Rectal smooth muscle tissue (tissue), 1 donor: ENCODE data around the gene SERINC5.
"Not testable (repeated sequence)": the region's sequence is repeated elsewhere in the genome, so short reads cannot be mapped to it uniquely, and the experiment has no call there.

Experiments
- H3K27ac ChIP-seq: one replicate; pipeline ENCODE4 v1.7.0; 2013; ENCODE audit warnings: low read depth, low read length, inconsistent platforms
- H3K27me3 ChIP-seq: one replicate; pipeline ENCODE4 v1.7.0; 2013; ENCODE audit warnings: low read length; ENCODE audit not compliant: control insufficient read depth, insufficient read depth
- H3K36me3 ChIP-seq: one replicate; pipeline ENCODE4 v1.7.0; 2013; ENCODE audit warnings: low read length; ENCODE audit not compliant: control insufficient read depth, insufficient read depth
- H3K4me1 ChIP-seq: one replicate; pipeline ENCODE4 v1.7.0; 2013; ENCODE audit warnings: low read length; ENCODE audit not compliant: control insufficient read depth, insufficient read depth
- H3K4me3 ChIP-seq: one replicate; pipeline ENCODE4 v1.7.0; 2013; ENCODE audit warnings: low read length
- H3K9ac ChIP-seq: one replicate; pipeline ENCODE4 v1.7.0; 2013; ENCODE audit warnings: low read length

SERINC5 gene

DNA sequence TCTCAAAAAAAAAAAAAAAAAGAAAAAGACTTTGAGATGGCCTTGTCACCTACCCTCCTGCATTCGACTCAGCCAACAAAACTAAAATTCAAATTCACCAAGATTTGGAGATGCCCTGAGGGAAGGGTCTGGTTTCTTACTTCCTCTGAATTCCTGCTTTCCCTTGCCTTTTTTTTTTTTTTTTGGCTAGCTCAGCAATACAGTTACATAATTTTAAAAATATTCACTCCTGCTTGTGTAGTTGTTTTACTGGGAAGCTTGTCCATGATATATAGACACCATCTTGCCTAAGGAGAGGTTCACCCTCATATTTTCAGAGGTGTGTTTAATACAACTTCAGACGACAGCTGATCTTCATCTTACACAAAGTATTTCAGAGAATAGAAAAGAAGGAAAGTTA lies 21.3 kb upstream of the SERINC5 start:
- no peak overlapping the region for H3K9ac ChIP-seq
- no peak overlapping the region for H3K4me3 ChIP-seq
- no peaks in the 10 kb centered on the region for H3K27me3 ChIP-seq
- no peaks in the 10 kb centered on the region for H3K36me3 ChIP-seq
- peak overlapping the region; percentile 15 for H3K27ac ChIP-seq
- peaks cover 3% of the 10 kb centered on the region for H3K4me1 ChIP-seq

DNA sequence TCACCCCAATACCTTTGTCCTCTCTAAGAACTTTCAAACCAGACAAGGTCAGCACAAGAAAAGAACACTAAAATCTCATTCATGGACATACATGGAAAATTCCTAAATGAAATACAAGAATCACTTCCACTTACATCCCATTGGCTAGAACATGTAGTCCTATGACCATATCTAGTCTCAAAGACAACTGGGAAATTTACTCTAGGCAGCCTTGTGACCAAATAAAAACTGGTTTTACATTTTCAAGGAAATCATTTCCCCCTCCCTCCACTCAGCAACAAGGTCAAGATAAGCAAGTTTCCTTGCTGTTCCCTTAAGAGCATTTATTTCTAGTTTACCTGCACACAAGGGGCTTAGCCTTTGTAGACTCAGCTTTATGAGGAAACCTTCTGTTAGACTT lies 20.3 kb upstream of the SERINC5 start:
- no peak overlapping the region for H3K4me3 ChIP-seq
- H3K36me3 ChIP-seq = no peaks in the 10 kb centered on the region
- H3K27me3 ChIP-seq = no peaks in the 10 kb centered on the region
- no peak overlapping the region for H3K27ac ChIP-seq
- H3K9ac ChIP-seq = no peak overlapping the region
- H3K4me1 ChIP-seq = peaks cover 3% of the 10 kb centered on the region

DNA sequence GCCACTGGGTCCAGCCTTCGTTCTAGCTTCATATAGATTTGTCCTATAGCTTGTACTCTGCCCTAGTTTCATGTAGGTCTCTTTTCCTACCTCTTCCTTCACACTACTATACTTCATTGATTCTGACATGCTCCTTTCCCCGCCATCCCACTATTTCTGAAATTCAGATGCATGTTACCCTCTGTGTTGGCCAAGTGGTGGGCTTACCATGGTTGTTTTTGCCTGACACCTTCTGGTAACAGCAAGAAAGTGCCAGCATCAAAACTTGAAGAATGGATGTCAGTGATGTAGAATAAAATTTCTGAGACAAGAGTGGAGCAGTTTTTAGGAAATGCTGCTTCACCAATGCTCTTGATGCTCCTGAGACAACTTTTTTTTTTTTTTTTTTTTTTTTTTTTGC lies 19.5 kb upstream of the SERINC5 start:
- H3K9ac ChIP-seq = no peak overlapping the region
- no peak overlapping the region for H3K4me3 ChIP-seq

DNA sequence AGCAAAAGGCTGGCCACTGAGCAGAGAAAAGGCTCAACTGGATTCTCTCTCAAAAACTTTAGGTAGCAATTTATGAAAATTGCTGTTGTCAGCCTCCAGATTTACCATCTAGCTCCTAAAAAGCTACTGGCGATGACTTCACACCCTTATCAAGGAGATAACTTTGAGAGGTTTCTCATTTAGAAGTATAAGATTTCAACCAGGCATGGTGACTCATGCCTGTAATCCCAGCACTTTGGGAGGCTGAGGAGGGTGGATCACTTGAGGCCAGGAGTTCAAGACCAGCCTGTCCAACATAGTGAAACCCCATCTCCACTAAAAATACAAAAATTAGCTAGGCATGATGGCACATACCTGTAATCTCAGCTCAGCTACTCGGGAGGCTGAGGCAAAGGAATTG lies 14.7 kb upstream of the SERINC5 start:
- not testable (repeated sequence) for H3K4me3 ChIP-seq, H3K4me1 ChIP-seq, H3K27ac ChIP-seq, H3K36me3 ChIP-seq, H3K9ac ChIP-seq, H3K27me3 ChIP-seq

More for the DNA sequence above, 19.5 kb upstream of the SERINC5 start:
- peaks cover 3% of the 10 kb centered on the region for H3K4me1 ChIP-seq
- H3K27me3 ChIP-seq = no peaks in the 10 kb centered on the region
- H3K36me3 ChIP-seq = no peaks in the 10 kb centered on the region
- H3K27ac ChIP-seq = no peak overlapping the region

DNA sequence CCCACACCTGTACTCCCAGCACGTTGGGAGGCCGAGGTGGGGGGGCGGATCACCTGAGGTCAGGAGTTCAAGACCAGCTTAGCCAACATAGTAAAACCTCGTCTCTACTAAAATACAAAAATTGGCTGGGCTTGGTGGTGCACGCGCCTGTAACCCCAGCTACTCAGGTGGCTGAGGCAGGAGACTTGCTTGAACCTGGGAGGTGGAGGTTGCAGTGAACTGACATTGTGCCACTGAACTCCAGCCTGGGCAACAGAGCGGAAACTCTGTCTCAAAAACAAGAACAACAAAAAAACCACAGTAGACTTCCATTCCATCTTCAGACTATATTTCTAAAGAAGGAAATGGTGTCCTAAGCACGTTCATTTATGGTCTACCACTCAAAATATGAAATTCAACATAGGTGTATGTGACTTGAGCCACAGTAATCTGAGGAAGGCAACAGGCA lies 14.2 kb upstream of the SERINC5 start:
- Histone ChIP-seq H3K27me3 (no peaks in the 10 kb centered on the region), H3K27ac (no peak overlapping the region)

DNA sequence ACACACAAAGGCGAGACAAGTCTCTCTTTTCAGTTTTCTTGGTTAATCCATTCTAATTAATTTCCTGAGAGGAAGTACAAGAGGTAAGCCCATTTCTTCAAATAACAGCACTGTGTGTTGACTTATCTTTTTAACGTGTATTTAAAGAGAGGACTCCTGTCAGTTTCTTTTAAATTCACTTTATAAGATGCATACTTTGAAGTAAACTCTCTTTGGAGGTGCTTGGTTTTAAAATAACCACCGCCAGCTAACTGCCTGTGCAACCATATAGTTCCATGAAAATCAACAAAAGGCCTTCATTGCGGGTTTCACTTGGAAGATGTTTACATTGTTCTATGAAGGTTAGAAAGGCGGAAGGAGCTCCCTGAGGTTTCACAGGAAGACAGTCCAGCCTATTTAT lies 13.1 kb upstream of the SERINC5 start:
- H3K4me1 ChIP-seq = no peaks in the 10 kb centered on the region
- no peaks in the 10 kb centered on the region for H3K36me3 ChIP-seq
- H3K27me3 ChIP-seq = no peaks in the 10 kb centered on the region
- no peak overlapping the region for H3K4me3 ChIP-seq
- H3K9ac ChIP-seq = no peak overlapping the region
- H3K27ac ChIP-seq = no peak overlapping the region

More for the DNA sequence above, 14.2 kb upstream of the SERINC5 start:
- Histone ChIP-seq H3K4me1 (no peaks in the 10 kb centered on the region), H3K4me3 (no peak overlapping the region), H3K9ac (no peak overlapping the region), H3K36me3 (no peaks in the 10 kb centered on the region)

DNA sequence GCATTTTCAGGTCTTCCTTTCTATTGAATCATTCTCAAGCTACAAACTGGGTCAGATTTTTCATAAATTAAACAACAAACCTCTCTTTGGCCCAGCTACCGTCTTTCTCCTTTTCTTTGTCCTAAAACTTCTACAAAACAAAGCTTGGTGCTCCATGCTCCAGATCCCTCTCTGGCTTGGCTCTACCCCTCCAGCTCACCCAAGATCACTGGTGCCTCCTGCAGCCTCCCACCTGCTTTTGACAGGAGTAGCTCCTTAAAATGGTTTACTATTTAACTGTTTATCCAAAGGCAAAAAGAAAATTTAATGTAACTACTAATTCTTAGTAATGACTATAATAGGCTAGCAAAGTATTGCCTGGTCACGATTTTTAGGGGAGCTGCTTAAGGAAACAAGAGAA lies 10.7 kb upstream of the SERINC5 start:
- no peak overlapping the region for H3K9ac ChIP-seq
- no peak overlapping the region for H3K27ac ChIP-seq
- H3K4me1 ChIP-seq = no peaks in the 10 kb centered on the region
- no peaks in the 10 kb centered on the region for H3K36me3 ChIP-seq
- H3K27me3 ChIP-seq = no peaks in the 10 kb centered on the region
- H3K4me3 ChIP-seq = no peak overlapping the region

DNA sequence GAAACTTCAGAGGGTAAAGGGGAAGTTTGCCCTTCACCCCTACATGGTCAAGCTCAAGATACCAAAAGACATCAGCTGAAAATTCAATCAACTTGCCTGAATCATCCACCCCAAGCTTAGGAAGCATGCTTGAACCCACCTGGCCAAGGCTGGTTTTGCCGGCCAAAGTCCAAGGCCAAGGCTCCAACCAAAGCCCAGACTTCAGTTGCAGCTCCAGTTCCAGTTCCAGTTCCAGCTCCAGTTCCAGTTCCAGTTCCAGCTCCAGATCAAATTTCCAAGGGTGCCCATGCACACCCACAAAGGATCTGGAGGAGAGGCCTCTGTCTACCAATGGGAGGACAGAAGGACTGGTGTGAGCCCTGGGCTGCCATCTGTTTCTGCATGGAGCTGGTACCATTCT lies 4.6 kb upstream of the SERINC5 start:
- Histone ChIP-seq H3K27me3 (no peaks in the 10 kb centered on the region), H3K4me3 (no peak overlapping the region), H3K27ac (no peak overlapping the region), H3K4me1 (peaks cover 8% of the 10 kb centered on the region), H3K36me3 (no peaks in the 10 kb centered on the region), H3K9ac (no peak overlapping the region)

DNA sequence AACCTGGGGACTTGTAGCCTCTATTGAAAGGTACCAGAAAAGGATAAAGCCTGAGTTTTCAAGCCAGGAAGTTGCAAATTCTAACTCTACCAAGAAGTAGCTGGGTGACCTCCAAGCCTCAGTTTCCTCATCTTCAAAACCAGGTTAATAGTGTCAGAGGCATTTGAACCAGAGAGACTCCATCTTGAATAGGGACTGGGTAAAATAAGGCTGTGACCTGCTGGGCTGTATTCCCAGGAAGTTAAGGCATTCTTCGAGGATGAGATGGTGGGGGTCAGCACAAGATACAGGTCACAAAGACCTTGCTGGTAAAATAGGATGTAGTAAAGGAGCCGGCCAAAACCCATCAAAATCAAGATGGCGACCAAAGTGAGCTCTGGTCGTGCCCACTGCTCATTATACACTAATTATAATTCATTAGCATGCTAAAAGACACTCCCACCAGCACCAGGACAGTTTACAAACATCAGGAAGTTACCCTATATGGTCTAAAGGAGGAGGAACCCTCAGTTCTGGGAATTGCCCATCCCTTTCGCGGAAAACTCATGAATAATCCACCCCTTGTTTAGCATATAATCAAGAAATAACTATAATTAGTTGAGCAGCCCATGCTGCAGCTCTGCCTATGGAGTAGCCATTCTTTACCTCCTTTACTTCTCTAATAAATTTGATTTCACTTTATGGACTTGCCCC lies 3.8 kb upstream of the SERINC5 start:
- Histone ChIP-seq H3K4me1 (peaks cover 8% of the 10 kb centered on the region), H3K36me3 (no peaks in the 10 kb centered on the region), H3K27ac (no peak overlapping the region), H3K27me3 (no peaks in the 10 kb centered on the region), H3K9ac (no peak overlapping the region), H3K4me3 (no peak overlapping the region)

DNA sequence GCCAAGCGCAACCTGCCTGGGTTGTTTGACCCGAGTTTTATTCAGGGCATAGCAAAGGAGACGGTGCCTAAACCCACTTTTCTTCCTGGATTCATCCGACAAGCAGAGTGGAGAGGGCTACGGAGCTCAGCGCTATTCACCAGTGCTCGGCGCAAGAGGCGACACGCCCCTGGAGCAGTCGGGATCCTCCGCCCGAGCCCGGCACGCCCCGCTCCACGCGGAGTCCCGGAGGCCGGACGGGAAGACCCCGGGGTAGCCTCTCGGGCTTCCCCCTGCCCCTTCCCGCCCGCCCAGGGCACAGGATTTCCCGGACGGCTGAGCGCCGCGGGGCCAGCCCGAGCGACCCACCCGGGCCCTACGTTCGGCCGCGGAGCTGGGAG lies 427 bp downstream of the SERINC5 start:
- H3K36me3 ChIP-seq = no peaks in the 10 kb centered on the region
- H3K4me3 ChIP-seq = peak overlapping the region; percentile 87
- peak overlapping the region; percentile 97 for H3K27ac ChIP-seq
- H3K27me3 ChIP-seq = no peaks in the 10 kb centered on the region
- peaks cover 8% of the 10 kb centered on the region for H3K4me1 ChIP-seq
- H3K9ac ChIP-seq = peak overlapping the region; percentile 25

DNA sequence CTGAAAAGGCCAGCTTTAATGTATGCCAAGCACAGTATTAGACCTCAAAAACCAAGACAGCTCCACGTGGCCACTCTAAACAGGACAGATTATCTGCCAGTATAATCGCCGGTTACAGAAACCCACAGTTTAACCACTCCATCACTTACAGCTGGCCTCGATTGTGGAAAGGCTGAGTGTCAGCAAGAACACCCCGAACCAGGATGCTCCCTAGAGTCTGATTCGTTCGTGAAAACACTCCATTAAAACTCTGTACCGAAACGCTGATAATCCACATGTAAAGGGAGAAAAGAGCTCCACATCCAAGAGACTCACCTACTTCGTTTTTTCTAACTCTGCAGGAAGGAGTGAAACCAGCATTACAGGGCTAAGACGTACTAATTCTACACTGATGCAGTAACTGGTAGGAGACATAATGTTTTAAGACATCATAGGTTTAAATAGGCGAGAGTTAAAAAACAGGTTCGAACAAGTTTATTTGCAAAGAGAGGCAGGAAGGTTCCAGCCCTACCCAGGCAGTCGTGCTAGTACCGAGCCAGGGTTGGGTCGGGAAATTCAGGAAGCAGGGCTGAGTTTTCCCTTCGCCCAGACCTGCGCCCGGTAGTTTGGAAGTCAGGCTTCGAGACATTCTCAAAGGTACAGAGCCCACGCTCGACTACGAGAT lies 949 bp downstream of the SERINC5 start:
- H3K27ac ChIP-seq = peak overlapping the region; percentile 97

DNA sequence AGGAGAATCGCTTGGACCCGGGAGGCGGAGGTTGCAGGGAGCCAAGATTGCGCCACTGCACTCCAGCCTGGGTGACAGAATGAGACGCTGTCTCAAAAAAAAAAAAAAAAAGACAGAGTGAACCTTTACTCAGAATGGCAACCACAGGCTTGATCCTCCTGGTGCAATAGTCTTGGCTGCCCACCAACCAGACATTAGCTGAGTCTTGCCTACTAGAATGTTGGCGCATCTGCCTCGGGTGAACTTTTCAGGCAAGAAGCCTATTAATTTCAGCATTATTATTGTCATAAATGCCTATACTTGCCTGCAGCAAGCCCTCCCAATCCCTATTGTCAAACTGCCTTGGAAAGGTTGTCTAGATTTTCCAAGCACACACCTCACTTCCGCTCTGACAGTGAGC lies 4.2 kb downstream of the SERINC5 start:
- peaks cover 11% of the 10 kb centered on the region for H3K4me1 ChIP-seq
- H3K9ac ChIP-seq = no peak overlapping the region
- no peak overlapping the region for H3K27ac ChIP-seq
- H3K36me3 ChIP-seq = no peaks in the 10 kb centered on the region
- H3K4me3 ChIP-seq = no peak overlapping the region
- H3K27me3 ChIP-seq = no peaks in the 10 kb centered on the region

More for the DNA sequence above, 949 bp downstream of the SERINC5 start:
- H3K36me3 ChIP-seq = no peaks in the 10 kb centered on the region
- H3K4me3 ChIP-seq = peak overlapping the region; percentile 87
- H3K27me3 ChIP-seq = no peaks in the 10 kb centered on the region
- H3K4me1 ChIP-seq = peaks cover 8% of the 10 kb centered on the region
- H3K9ac ChIP-seq = peak overlapping the region; percentile 25

DNA sequence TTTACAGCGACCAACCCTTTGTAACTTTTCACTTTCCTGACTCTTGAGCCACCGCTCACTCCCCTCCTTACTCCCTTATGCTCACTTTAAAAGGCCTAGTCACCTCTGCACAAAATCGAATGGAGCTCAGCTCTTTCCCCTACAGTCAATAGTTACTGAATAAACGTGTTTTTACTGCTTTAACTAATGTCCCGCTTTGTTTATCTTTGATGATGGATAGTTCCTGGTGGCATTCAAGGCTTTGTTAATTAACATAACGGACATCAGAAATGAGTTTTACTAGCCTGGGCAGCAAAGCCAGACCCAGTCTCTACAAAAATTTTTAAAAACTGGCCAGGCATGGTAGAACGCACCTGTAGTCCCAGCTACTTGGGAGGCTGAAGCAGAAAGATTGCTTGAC lies 5.0 kb downstream of the SERINC5 start:
- no peaks in the 10 kb centered on the region for H3K36me3 ChIP-seq
- no peak overlapping the region for H3K9ac ChIP-seq
- no peak overlapping the region for H3K4me3 ChIP-seq
- peaks cover 18% of the 10 kb centered on the region for H3K4me1 ChIP-seq
- no peaks in the 10 kb centered on the region for H3K27me3 ChIP-seq
- H3K27ac ChIP-seq = no peak overlapping the region
